HG02938 (cell line): ENCODE results near the gene PHC2.

ENCODE experiments used
- ATAC-seq: cut with Tn5 transposase; IDR thresholded peaks from one replicate; pipeline ENCODE4 v1.9.1; 2021; ENCODE audit warnings: mild to moderate bottlenecking, moderate library complexity; ENCODE audit not compliant: unreplicated experiment

The PHC2 gene

GRCh38 chr1:33391343-33392078, 39.4 kb downstream of the PHC2 start:
- no peak for ATAC-seq

GRCh38 chr1:33390542-33390941, 40.4 kb downstream of the PHC2 start:
- no peak for ATAC-seq

- no peak for ATAC-seq
Observed at GRCh38 chr1:33388805-33389771, 41.8 kb downstream of the PHC2 start.

- ATAC-seq, result no peak
Observed at GRCh38 chr1:33387625-33388024, 43.3 kb downstream of the PHC2 start.

- no peak for ATAC-seq
Observed at GRCh38 chr1:33385251-33385650, 45.6 kb downstream of the PHC2 start.

GRCh38 chr1:33384040-33384812, 46.7 kb downstream of the PHC2 start:
- no peak for ATAC-seq

GRCh38 chr1:33383489-33383888, 47.4 kb downstream of the PHC2 start:
- no peak for ATAC-seq

- no peak for ATAC-seq
Observed at GRCh38 chr1:33382661-33383415, 48.1 kb downstream of the PHC2 start.

- ATAC-seq, result no peak
Observed at GRCh38 chr1:33381977-33382376, 48.9 kb downstream of the PHC2 start.

GRCh38 chr1:33380811-33381210, 50.1 kb downstream of the PHC2 start:
- no peak for ATAC-seq

- ATAC-seq, result no peak
Observed at GRCh38 chr1:33379631-33380354, 51.1 kb downstream of the PHC2 start.

- no peak for ATAC-seq
Observed at GRCh38 chr1:33378976-33379375, 51.9 kb downstream of the PHC2 start.

- no peak for ATAC-seq
Observed at GRCh38 chr1:33378524-33378923, 52.4 kb downstream of the PHC2 start.

GRCh38 chr1:33377756-33378155, 53.1 kb downstream of the PHC2 start:
- no peak for ATAC-seq

- no peak for ATAC-seq
Observed at GRCh38 chr1:33377013-33377412, 53.9 kb downstream of the PHC2 start.

- ATAC-seq, result no peak
Observed at GRCh38 chr1:33375316-33375715, 55.6 kb downstream of the PHC2 start.

- no peak for ATAC-seq
Observed at GRCh38 chr1:33374336-33375105, 56.4 kb downstream of the PHC2 start.

- ATAC-seq, result no peak
Observed at GRCh38 chr1:33373606-33374005, 57.3 kb downstream of the PHC2 start.

- no peak for ATAC-seq
Observed at GRCh38 chr1:33372677-33373076, 58.2 kb downstream of the PHC2 start.
